AG04450 (cell line): ENCODE data around the gene WDR72. TPM values are rescaled to one million over a fixed set of nuclear protein-coding genes. Genes with fewer than 3 reads are reported as not detected.
"Not testable (repeated sequence)": the region's sequence is repeated elsewhere in the genome, so short reads cannot be mapped to it uniquely, and the experiment has no call there.

Source experiments
- CTCF ChIA-PET: fragments of 300-600, 350-600 bp; formaldehyde crosslinking; extraction: SDS; loops from one replicate; lab custom pipeline; 2022; ENCODE audit warnings: antibody characterized with exemption, inconsistent platforms; lab: Charles Lee
- POLR2A ChIA-PET: fragments of 350-600 bp; formaldehyde crosslinking; extraction: SDS; loops from one replicate; lab custom pipeline; 2021; ENCODE audit warnings: antibody characterized with exemption, inconsistent platforms; lab: Yijun Ruan, JAX
- DNase-seq: peaks from one replicate; pipeline ENCODE4 v3.0.0-alpha.2; 2011; ENCODE audit warnings: low read depth, low spot score
- H3K27ac ChIP-seq: one replicate; pipeline ENCODE4 v1.5.1; 2012; ENCODE audit warnings: low read depth, low read length, control low read depth
- H3K27me3 ChIP-seq: one replicate; pipeline ENCODE4 v1.6.0; 2012; ENCODE audit warnings: low read length; ENCODE audit not compliant: control insufficient read depth, insufficient read depth
- H3K4me3 ChIP-seq: 2 replicates; pipeline ENCODE4 v1.5.1; 2011; ENCODE audit warnings: mild to moderate bottlenecking, low read depth, low read length, control low read depth
- H3K9me3 ChIP-seq: 2 replicates; pipeline ENCODE4 v1.5.1; 2012; ENCODE audit warnings: low read length; ENCODE audit not compliant: control insufficient read depth, insufficient read depth
- CTCF ChIP-seq: IDR thresholded peaks from 2 replicates; pipeline ENCODE4 v1.5.1; 2011; ENCODE audit warnings: low read depth, low read length, control low read depth, inconsistent platforms
- polyA plus RNA-seq: library from polyadenylated mRNA; depleted of rRNA; stranded (reverse); fragments of >200 nt; gene quantifications from 2 replicates; pipeline ENCODE4 v1.2.3, GENCODE V29; 2011

WDR72 gene
- polyA plus RNA-seq, 1 experiment = 0.02 TPM

GRCh38 chr15:53710906-53711305 is 48.6 kb downstream of the WDR72 start:
- DNase-seq = no peak
- H3K27ac ChIP-seq = no peak overlapping the region
- H3K27me3 ChIP-seq = no peaks in the 10 kb centered on the region
- H3K9me3 ChIP-seq = no peaks in the 10 kb centered on the region; the same call in 1 of the 2 replicates
- H3K4me3 ChIP-seq = no peak overlapping the region
- ChIA-PET POLR2A (no interaction called here), CTCF (no interaction called here)
- no peak for TF ChIP-seq CTCF

DNA sequence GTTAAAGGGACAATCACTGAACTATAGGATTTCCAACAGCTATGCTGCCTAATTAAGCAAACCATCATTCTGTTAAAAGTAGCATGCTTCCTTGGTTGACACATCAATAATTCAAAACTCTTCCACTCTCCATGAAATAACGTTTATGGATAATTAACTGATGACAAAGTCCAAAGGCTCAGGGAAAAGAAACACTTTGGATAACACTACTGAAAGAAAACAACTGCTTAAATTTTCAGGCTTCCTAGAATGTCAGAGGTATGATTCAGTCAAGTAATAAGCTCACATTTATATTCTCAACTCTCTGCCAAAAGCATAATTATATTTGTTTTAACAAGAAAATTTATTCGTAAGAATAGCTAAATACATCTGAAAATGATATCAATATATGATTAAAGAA is 49.6 kb downstream of the WDR72 start:
- POLR2A ChIA-PET = no interaction called here
- CTCF ChIA-PET = no interaction called here
- no peaks in the 10 kb centered on the region; the same call in 1 of the 2 replicates for H3K9me3 ChIP-seq
- no peak for DNase-seq
- TF ChIP-seq CTCF = no peak
- H3K4me3 ChIP-seq = no peak overlapping the region
- H3K27me3 ChIP-seq = no peaks in the 10 kb centered on the region
- H3K27ac ChIP-seq = no peak overlapping the region

DNA sequence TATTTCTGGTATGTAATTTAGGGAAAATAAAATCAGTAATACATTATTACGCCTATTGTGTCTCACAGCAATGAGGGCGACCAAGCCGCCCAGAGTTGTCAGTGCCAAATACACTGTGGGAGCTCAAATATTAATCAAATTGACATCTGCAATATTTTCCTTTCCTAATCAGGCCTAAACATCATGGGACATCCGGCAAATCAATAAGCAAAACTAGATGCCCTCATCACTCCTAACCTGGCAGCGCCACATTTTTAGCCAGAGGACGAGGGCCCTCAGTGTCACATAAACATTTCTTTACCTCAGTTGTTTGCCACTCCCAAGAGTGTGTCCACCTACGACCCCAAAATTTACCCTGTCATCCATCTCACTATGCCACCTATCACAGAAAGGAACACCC is 64.1 kb downstream of the WDR72 start:
- CTCF ChIA-PET = no interaction called here
- H3K27ac ChIP-seq = no peak overlapping the region
- POLR2A ChIA-PET = no interaction called here

DNA sequence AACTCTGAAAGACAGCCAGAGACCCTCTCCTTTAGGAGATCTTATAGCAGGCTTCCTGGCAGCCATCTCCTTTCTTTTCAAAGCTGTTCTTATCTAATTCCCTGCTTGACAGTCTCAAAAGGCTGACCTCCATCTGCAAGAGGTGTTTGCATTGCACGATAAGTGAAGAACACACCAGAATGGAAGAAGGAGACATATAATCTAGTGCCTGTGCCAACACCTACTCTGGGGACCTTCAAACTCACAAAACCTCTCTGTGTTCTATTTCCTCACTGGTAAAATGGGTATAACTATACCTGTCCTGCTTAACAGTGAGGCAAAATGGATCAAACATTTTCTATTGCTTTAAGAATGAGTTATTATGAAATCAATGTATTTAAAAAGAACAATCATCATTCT is 65.0 kb downstream of the WDR72 start:
- Histone ChIP-seq H3K4me3 (no peak overlapping the region), H3K9me3 (no peaks in the 10 kb centered on the region; the same call in none of the 2 replicates), H3K27ac (no peak overlapping the region), H3K27me3 (no peaks in the 10 kb centered on the region)
- ChIA-PET CTCF (no interaction called here), POLR2A (no interaction called here)
- no peak for DNase-seq
- TF ChIP-seq CTCF = no peak

More for the DNA sequence above, 64.1 kb downstream of the WDR72 start:
- no peak for DNase-seq
- Histone ChIP-seq H3K9me3 (no peaks in the 10 kb centered on the region; the same call in none of the 2 replicates), H3K27me3 (no peaks in the 10 kb centered on the region), H3K4me3 (no peak overlapping the region)
- TF ChIP-seq CTCF = no peak

- Histone ChIP-seq H3K9me3 (no peaks in the 10 kb centered on the region; the same call in none of the 2 replicates), H3K27me3 (no peaks in the 10 kb centered on the region), H3K27ac (no peak overlapping the region), H3K4me3 (no peak overlapping the region)
- ChIA-PET POLR2A (no interaction called here), CTCF (no interaction called here)
- no peak for TF ChIP-seq CTCF
- no peak for DNase-seq
Measured at GRCh38 chr15:53693729-53694475, 65.6 kb downstream of the WDR72 start.

DNA sequence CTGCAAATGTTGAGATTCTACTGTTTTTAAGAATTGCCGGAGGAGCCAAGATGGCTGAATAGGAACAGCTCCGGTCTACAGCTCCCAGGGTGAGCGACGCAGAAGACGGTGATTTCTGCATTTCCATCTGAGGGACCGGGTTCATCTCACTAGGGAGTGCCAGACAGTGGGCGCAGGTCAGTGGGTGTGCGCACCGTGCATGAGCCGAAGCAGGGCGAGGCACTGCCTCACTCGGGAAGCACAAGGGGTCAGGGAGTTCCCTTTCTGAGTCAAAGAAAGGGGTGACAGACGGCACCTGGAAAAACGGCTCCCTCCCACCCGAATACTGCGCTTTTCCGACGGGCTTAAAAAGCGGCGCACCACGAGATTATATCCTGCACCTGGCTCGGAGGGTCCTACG is 75.3 kb downstream of the WDR72 start:
- H3K4me3 ChIP-seq, DNase-seq, CTCF ChIA-PET, H3K27ac ChIP-seq, POLR2A ChIA-PET, H3K9me3 ChIP-seq, H3K27me3 ChIP-seq: not testable (repeated sequence)
